Motor neuron (in vitro differentiated cells): Measurements from ENCODE around the gene TNFRSF17. TPM values are rescaled to one million over a fixed set of nuclear protein-coding genes. Genes with fewer than 3 reads are reported as not detected.

Experiments used
- ATAC-seq, 8 experiments: fragments of 200-7000 bp; cut with Tn5 transposase; replicated peaks in 6 of 8; 2 replicates each; pipeline ENCODE4 v1.8.0; 2021; ENCODE audit warnings: mild to moderate bottlenecking in 8 of 8, moderate library complexity in 8 of 8
- H3K27ac ChIP-seq, 2 donors: fragments of 250-450 bp; sonication (Bioruptor Pico); 2 replicates each; pipeline ENCODE4 v1.9.0; 2021; ENCODE audit warnings: antibody characterized with exemption in 2 of 2, mild to moderate bottlenecking in 2 of 2, moderate library complexity in 1 of 2
- H3K4me1 ChIP-seq, 2 donors: fragments of 250-450 bp; sonication (Bioruptor Pico); replicated peaks in 1 of 2; 2 replicates each; pipeline ENCODE4 v1.6.1; 2021; ENCODE audit warnings: antibody characterized with exemption in 2 of 2, mild to moderate bottlenecking in 2 of 2, moderate library complexity in 1 of 2
- H3K4me3 ChIP-seq, 5 donors: fragments of 250-450 bp; sonication (Bioruptor Pico); 2 replicates each; pipeline ENCODE4 v1.9.0; 2021; ENCODE audit warnings: antibody characterized with exemption in 5 of 5, mild to moderate bottlenecking in 5 of 5, moderate library complexity in 4 of 5
- WGBS, 10 experiments: fragments of 450-650 bp; shearing (Covaris generic); methylation state at CpG; one replicate each; pipeline ENCODE4 v1.0.0; 2022; 5-methylcytosine and 5-hydroxymethylcytosine counted together
- in situ Hi-C, 9 experiments: fragments of 400-800 bp; cut with MboI; loops; one replicate each; pipeline ENCODE4 v1.15.0; 2021; ENCODE audit warnings: low sequenced_read_pairs in 9 of 9, low pct_unique_long_range_greater_than_20kb in 2 of 9; ENCODE audit not compliant: unreplicated experiment in 9 of 9
- total RNA-seq, 8 experiments: library from RNA; unstranded; fragments of 300-600 nt; gene quantifications; 2 replicates each; pipeline versions ENCODE4 v1.2.3 to v1.2.4, GENCODE V29; 2022

Gene TNFRSF17
- total RNA-seq, 8 experiments from 2014 or later, result 0.38 to 0.84 (median 0.45) TPM; not detected in 4

GRCh38 chr16:11992586-11993524 is 27.8 kb downstream of the TNFRSF17 start:
- 60 to 100% (median 88%) methylated on average over 1 to 9 of the region's 16 CpGs; no CpG with 5 or more reads in 1 of the 10 experiments for WGBS, 10 experiments
- H3K4me3 ChIP-seq, result no peak overlapping the region
- in situ Hi-C loops, result no loop called here
- H3K4me1 ChIP-seq, result peaks cover 10 to 13% of the 10 kb centered on the region in 2 donors
- no peak for ATAC-seq
- H3K27ac ChIP-seq, result no peak overlapping the region

- H3K27ac ChIP-seq, result no peak overlapping the region
- ATAC-seq, result peak in 6 of 8 experiments; percentile 66 to 94 (median 78)
- peaks cover 6% of the 10 kb centered on the region in 2 donors for H3K4me1 ChIP-seq
- in situ Hi-C loops, result no loop called here
- H3K4me3 ChIP-seq, result no peak overlapping the region
- WGBS, 10 experiments, result 60 to 100% (median 78%) methylated on average over 1 to 6 of the region's 8 CpGs; no CpG with 5 or more reads in 1 of the 10 experiments
Observed at GRCh38 chr16:11994143-11995119, 29.4 kb downstream of the TNFRSF17 start.

DNA sequence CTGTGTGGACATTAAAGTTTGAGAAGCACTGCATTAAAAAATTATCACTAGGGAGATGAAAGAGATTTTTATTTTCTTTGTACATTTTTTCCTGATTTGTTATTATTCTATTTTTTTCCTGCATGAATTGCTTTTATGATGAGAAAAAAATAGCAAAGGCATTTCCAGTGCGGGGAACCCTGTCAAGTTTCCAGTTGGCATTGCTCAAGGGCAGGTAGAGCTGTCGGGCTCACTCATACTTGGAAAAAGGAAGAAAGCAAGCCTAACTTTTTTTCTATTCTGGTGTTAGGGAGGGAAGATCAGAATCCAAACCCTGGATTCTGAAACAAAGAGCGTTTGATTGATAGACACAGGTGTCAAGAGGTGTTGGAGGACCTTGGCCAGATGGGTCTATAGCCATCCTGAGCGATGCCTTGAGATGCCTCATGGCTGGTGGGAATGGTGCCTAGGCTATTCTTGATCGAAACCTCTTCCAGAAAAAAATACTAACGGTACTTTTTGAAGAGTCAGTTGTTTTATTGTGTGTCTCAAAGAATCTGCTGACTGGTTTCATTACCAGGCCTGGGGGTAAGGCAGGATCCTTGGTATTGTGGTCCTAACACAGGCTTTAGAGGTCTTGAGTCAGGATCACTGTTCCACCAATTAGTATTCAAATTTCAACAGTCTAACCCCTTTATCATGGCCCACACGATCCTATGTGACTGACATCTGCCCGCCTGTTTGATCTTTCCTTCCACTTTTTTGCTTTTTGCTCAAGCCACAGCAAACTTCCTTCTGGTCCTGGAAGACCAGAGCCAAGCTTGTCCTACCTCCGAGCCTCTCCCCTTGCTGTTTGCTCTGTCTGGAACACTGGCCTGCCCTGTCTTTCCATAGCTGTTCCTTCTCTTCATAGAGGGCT is 31.7 kb downstream of the TNFRSF17 start:
- WGBS, 10 experiments, result 73 to 100% (median 85%) methylated on average over 1 to 9 of the region's 9 CpGs
- no peak overlapping the region for H3K27ac ChIP-seq
- no peak overlapping the region for H3K4me3 ChIP-seq
- ATAC-seq, result no peak
- in situ Hi-C loops, result no loop called here
- no peaks in the 10 kb centered on the region for H3K4me1 ChIP-seq

DNA sequence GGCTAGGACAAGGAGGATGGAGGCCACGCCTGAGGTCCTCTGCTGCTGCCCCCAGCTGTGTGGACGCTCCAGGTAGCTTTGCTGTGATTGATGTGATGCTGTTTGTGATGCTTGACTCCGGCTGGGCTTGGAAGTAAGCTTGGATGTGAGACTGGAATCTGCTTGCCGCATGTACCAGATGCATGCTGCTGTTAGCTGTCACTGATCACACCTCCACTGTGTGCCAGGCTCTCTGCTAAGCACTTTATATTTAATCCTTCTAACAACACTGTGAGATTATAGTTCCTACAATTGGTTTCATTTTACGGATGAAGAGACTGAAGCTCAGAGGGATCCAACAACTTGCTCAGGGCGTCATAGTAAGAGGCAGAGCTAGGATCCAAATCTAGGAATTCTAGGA is 35.0 kb downstream of the TNFRSF17 start:
- Histone ChIP-seq H3K4me1 (peaks cover 0 to 3% of the 10 kb centered on the region in 2 donors), H3K4me3 (no peak overlapping the region), H3K27ac (no peak overlapping the region)
- no peak for ATAC-seq
- WGBS, 10 experiments, result 60 to 90% (median 60%) methylated on average over 1 to 5 of the region's 6 CpGs; no CpG with 5 or more reads in 5 of the 10 experiments
- in situ Hi-C loops, result no loop called here

DNA sequence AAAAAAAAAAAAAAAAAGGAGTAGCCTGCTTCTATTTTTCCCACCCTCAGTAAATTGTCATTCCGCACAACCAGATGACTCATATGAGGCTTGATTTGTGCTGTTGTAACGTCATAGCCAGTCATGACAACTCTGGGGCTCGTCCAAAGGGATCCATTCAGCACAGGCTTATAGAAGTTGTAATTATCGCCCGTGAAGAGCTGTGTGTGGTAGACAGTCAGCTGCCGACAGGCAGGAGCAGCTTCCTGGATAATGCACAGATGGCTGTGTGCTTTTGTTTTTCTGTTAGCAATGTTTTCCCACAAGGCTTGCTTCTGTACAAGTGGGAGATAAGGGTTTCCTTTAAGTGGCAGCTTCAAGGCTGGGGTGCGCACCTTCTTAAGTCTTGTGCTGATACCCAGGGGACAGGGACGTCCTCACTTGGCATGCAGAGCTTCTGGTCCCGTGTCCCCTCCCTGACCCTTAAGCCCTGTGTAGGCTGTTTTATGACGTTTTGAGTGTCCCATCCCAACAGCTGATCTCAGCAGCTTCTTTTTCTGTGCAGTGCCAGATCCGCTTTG is 37.5 kb downstream of the TNFRSF17 start:
- peak in 6 of 8 experiments; percentile 80 to 99 (median 99) for ATAC-seq
- in situ Hi-C loops, result no loop called here
- H3K27ac ChIP-seq, result peak overlapping the region; percentile 4 to 28
- H3K4me3 ChIP-seq, result no peak overlapping the region
- 41 to 100% (median 67%) methylated on average over 1 to 7 of the region's 11 CpGs; no CpG with 5 or more reads in 1 of the 10 experiments for WGBS, 10 experiments
- H3K4me1 ChIP-seq, result peaks cover 0 to 3% of the 10 kb centered on the region in 2 donors

GRCh38 chr16:12006637-12007036 is 41.6 kb downstream of the TNFRSF17 start:
- in situ Hi-C loops, result no loop called here
- WGBS, 10 experiments, result 80 to 100% (median 95%) methylated on average over 3 of the region's 3 CpGs; no CpG with 5 or more reads in 4 of the 10 experiments
- peaks cover 0 to 3% of the 10 kb centered on the region in 2 donors for H3K4me1 ChIP-seq
- no peak overlapping the region for H3K27ac ChIP-seq
- ATAC-seq, result no peak
- no peak overlapping the region for H3K4me3 ChIP-seq

DNA sequence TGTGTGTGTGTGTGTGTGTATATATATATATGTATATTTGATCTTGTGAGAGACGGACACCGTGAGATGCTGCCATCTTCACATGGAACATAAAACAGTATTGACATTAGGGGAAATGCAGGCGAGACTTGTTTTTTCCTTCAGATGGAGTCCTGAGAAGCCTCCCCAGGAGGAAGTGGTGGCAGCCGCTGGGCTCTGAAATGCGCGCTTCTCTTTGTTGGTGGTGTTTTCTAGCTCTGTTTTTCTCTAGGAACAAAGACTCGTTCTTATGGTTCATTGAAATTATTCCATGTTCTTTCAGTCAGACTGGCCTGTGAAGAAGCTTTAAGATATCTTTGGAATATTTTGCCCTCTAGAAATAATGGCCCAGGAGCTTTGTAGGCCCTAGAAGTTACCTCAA is 44.5 kb downstream of the TNFRSF17 start:
- Histone ChIP-seq H3K4me3 (no peak overlapping the region), H3K27ac (no peak overlapping the region), H3K4me1 (no peaks in the 10 kb centered on the region)
- in situ Hi-C loops, result no loop called here
- no peak for ATAC-seq
- WGBS, 10 experiments, result 80 to 100% (median 92%) methylated on average over 1 to 7 of the region's 7 CpGs; no CpG with 5 or more reads in 3 of the 10 experiments

DNA sequence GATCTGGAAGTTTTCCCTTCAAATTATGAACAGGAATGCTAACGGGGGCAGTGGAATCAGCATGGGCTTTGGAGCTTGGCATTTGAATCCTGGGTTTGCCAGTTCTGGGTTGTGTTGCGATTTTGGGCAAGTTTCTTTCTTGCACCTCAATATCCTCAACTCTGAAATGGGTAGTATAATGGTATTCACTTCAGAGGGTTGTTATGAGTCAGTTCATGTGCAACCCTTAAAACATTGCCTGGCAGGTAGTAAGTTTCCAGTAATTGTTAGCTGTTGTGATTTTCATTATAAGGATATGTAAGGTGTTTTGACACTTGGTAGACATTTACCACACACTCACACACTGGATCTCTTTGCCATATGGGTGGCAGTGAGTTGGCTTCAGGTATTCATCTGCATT is 44.9 kb downstream of the TNFRSF17 start:
- in situ Hi-C loops, result no loop called here
- H3K27ac ChIP-seq, result no peak overlapping the region
- no peaks in the 10 kb centered on the region for H3K4me1 ChIP-seq
- ATAC-seq, result no peak
- no peak overlapping the region for H3K4me3 ChIP-seq
- WGBS, 10 experiments, result 80 to 100% (median 100%) methylated on average over 1 to 2 of the region's 2 CpGs; no CpG with 5 or more reads in 2 of the 10 experiments

DNA sequence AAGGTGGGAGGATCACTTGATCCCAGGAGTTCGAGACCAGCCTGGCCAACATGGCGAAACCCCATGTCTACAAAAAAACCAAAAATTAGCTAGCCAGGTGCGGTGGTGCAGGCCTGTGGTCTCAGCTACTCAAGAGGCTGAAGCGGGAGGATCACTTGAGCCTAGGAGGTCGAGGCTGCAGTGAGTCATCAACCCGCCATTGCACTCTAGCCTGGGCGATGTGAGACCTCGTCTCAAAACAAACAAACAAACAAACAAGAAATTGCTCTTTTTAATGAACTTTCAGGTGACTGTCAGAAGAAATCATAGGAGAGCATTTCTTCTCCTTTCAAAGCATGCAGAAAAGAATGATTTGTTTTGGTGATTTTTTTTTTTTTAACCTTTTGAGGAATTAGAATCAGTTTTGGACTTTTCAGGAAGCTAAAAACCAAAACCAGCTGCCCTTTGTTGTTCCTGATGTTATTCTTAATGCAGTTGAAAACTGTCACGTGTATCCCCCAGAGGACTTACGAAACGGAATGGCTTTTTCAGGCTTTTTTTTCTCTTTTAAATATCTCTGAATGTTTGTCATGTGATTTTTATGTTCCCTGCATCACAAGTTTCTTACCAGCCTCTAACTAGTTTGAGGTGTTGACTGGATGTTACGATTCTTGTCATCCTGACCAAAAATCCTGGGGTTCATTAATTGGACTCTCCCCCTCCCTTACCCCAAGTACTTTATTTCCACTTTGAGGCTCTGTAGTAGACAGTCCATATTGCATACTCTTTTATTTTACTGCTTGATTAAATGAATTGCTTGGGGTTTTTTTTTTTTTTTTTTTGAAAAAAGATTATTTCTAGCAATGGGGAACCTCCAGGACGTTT is 45.6 kb downstream of the TNFRSF17 start:
- WGBS, 10 experiments, result 16 to 88% (median 82%) methylated on average over 2 to 13 of the region's 13 CpGs
- H3K4me1 ChIP-seq, result no peaks in the 10 kb centered on the region
- H3K27ac ChIP-seq, result no peak overlapping the region
- no peak overlapping the region for H3K4me3 ChIP-seq
- no peak for ATAC-seq
- in situ Hi-C loops, result no loop called here

GRCh38 chr16:12011565-12011964 is 46.6 kb downstream of the TNFRSF17 start:
- in situ Hi-C loops, result no loop called here
- H3K27ac ChIP-seq, result no peak overlapping the region
- ATAC-seq, result no peak
- H3K4me3 ChIP-seq, result no peak overlapping the region
- no peaks in the 10 kb centered on the region for H3K4me1 ChIP-seq
- 75 to 94% (median 86%) methylated on average over 3 to 4 of the region's 4 CpGs; no CpG with 5 or more reads in 2 of the 10 experiments for WGBS, 10 experiments

DNA sequence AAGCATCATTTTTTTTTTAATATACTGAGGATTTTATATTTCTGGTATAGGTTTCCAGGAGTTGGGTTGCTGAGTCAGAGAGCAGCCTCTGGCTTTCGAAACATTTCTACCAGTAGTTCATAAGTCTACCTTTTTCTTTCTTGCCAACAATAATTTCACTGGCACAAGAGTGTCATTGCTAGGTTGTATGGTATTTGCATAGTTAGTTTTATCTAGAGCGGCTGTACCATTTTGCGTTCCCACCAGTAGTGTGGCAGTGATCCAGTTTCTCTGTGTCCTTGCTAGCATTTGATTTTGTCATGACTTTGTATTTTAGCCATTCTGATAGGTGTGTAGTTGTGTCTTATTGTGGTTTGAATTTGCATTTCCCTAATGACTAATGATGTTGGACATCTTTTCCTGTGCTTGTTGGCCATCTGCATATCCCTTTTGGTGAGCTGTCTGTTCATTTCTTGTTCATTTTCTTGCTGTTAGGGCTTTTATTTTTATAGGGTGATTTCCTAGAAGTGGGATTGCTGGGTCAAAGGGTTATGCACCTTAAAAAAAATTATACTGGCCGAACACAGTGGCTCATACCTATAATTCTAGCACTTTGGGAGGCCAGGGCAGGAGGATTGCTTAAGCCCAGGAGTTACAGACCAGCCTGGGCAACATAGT is 51.4 kb downstream of the TNFRSF17 start:
- Histone ChIP-seq H3K4me3 (no peak overlapping the region), H3K27ac (no peak overlapping the region), H3K4me1 (no peaks in the 10 kb centered on the region)
- ATAC-seq, result peak in 2 of 8 experiments; percentile 73 to 86
- WGBS, 10 experiments, result 77 to 100% (median 86%) methylated on average over 1 to 4 of the region's 4 CpGs; no CpG with 5 or more reads in 1 of the 10 experiments
- in situ Hi-C loops, result no loop called here
